Spleen (tissue), 7 donors: ENCODE data around the gene TBX3.

Source experiments
- CTCF ChIP-seq, 11 experiments: fragments of 200-600 bp in 7 of 11; fragments of 450-650 bp in 4 of 11; sonication (generic) in 4 of 11; IDR thresholded peaks in 8 of 11; conservative IDR thresholded peaks in 3 of 11; 1 replicate in 7 of 11; 2 replicates in 4 of 11; pipeline versions ENCODE4 v1.4.0 to v1.8.0; 2016 to 2021; ENCODE audit warnings: antibody characterized with exemption in 11 of 11, inconsistent platforms in 4 of 11, mild to moderate bottlenecking in 1 of 11
- POLR2AphosphoS5 ChIP-seq, 3 donors: sonication (generic); formaldehyde crosslinking; IDR thresholded peaks; one replicate each; pipeline ENCODE4 v1.5.1; 2017; ENCODE audit warnings: antibody characterized with exemption in 3 of 3
- donor health status: DM: no; HTN: no; CAD: no; lungs with moderate emphysema.
- donor health status: DM: no; HTN: no; CAD: no.
- donor health status: DM: no; HTN: no; CAD: no.

- TF ChIP-seq CTCF (IDR thresholded peaks at IDR 0.05 in 8 of 11, conservative IDR thresholded peaks at IDR 0.05 in 3 of 11) = no peak
- TF ChIP-seq POLR2AphosphoS5 (IDR thresholded peaks at IDR 0.05) = no peak
Observed at GRCh38 chr12:114729731-114730130, 45.8 kb upstream of the TBX3 start.
